Measurements from ENCODE around the gene TMEM43.

- TF ChIP-seq CHD1 (IDR thresholded peaks at IDR 0.05; ENCODE audit: low read depth, low read length) (no peak), CREB1 (IDR thresholded peaks at IDR 0.05; ENCODE audit: low read depth) (no peak), CTCF (IDR thresholded peaks at IDR 0.05 in 2 of 3, conservative IDR thresholded peaks at IDR 0.05 in 1 of 3; ENCODE audit: control insufficient read depth in 2 of 3, extremely low read depth in 1 of 3, insufficient read depth in 1 of 3, low read depth in 3 of 3, low read length in 3 of 3) (no peak), MTA2 (IDR thresholded peaks at IDR 0.05; ENCODE audit: low read depth) (no peak), PBX3 (IDR thresholded peaks at IDR 0.05; ENCODE audit: insufficient replicate concordance, low read depth, low read length) (no peak), SMC3 (IDR thresholded peaks at IDR 0.05; ENCODE audit: borderline replicate concordance, low read length) (no peak), KDM1A (IDR thresholded peaks at IDR 0.05; ENCODE audit: borderline replicate concordance) (no peak), SPI1 (IDR thresholded peaks at IDR 0.05; ENCODE audit: borderline replicate concordance, insufficient read depth, low read depth, low read length) (no peak), ZNF207 (IDR thresholded peaks at IDR 0.05; ENCODE audit: borderline replicate concordance) (no peak)
Measured at GRCh38 chr3:14139771-14140170, 14.9 kb downstream of the TMEM43 start.
